WTC11 (cell line): ENCODE results near the gene ZMIZ2. TPM values are rescaled to one million over a fixed set of nuclear protein-coding genes. Genes with fewer than 3 reads are reported as not detected.

Experiments used
- ATAC-seq: fragments of 200-7000 bp; cut with Tn5 transposase; 2 replicates; pipeline ENCODE4 v1.10.0; 2021; ENCODE audit warnings: mild to moderate bottlenecking, moderate library complexity
- CTCF ChIA-PET: fragments of 300-600 bp; sonication (Branson Sonifier 250); formaldehyde crosslinking; loops from one replicate; lab custom pipeline; 2021; ENCODE audit warnings: antibody characterized with exemption; lab: Charles Lee
- POLR2A ChIA-PET: fragments of 350-600 bp; sonication (Branson Sonifier 250); formaldehyde crosslinking; loops from one replicate; lab custom pipeline; 2021; ENCODE audit warnings: antibody characterized with exemption; lab: Charles Lee
- DNase-seq: peaks from one replicate; pipeline ENCODE4 v3.0.0; 2021; ENCODE audit warnings: low spot score
- H3K27ac Mint-ChIP-seq: 2 replicates; pipeline ENCODE4 v1.8.0; 2021; ENCODE audit warnings: mixed read lengths
- H3K27me3 Mint-ChIP-seq: 2 replicates; pipeline ENCODE4 v1.8.0; 2021; ENCODE audit warnings: low read depth, mild to moderate bottlenecking, moderate library complexity, mixed read lengths
- H3K36me3 Mint-ChIP-seq: 2 replicates; pipeline ENCODE4 v1.8.0; 2021; ENCODE audit warnings: mixed read lengths
- H3K4me1 Mint-ChIP-seq: 2 replicates; pipeline ENCODE4 v1.8.0; 2022; ENCODE audit warnings: mixed read lengths
- H3K4me3 Mint-ChIP-seq: 2 replicates; pipeline ENCODE4 v1.8.0; 2021; ENCODE audit warnings: mild to moderate bottlenecking, moderate library complexity, mixed read lengths
- H3K9me3 Mint-ChIP-seq: 2 replicates; pipeline ENCODE4 v1.8.0; 2021; ENCODE audit warnings: mixed read lengths
- GABPB1 ChIP-seq: sonication (generic); formaldehyde crosslinking; IDR thresholded peaks from 2 replicates; pipeline ENCODE4 v1.8.1; 2023; ENCODE audit warnings: mild to moderate bottlenecking, missing genetic modification reagents
- JAZF1 ChIP-seq: fragments of 250-450 bp; sonication (Bioruptor Pico); IDR thresholded peaks from 2 replicates; pipeline ENCODE4 v1.9.0; 2021; ENCODE audit warnings: moderate library complexity, mild to moderate bottlenecking, inconsistent platforms
- RELA ChIP-seq: sonication (generic); formaldehyde crosslinking; IDR thresholded peaks from 2 replicates; pipeline ENCODE4 v1.8.1; 2022; ENCODE audit warnings: missing genetic modification reagents, mild to moderate bottlenecking, borderline replicate concordance
- TCF7 ChIP-seq: sonication (generic); formaldehyde crosslinking; IDR thresholded peaks from 2 replicates; pipeline ENCODE4 v1.8.0; 2022; ENCODE audit warnings: mild to moderate bottlenecking, low read depth, missing genetic modification reagents, moderate library complexity
- ZNF263 ChIP-seq: sonication (generic); formaldehyde crosslinking; IDR thresholded peaks from 2 replicates; pipeline ENCODE4 v1.8.1; 2022; ENCODE audit warnings: low read depth, mild to moderate bottlenecking, moderate library complexity, missing genetic modification reagents
- total RNA-seq: library from RNA; stranded (reverse); gene quantifications from 3 replicates; pipeline ENCODE4 v1.2.3, GENCODE V29; 2021
- TF ChIP-seq, protein P1 (sequence below): fragments of 250-450 bp; sonication (Bioruptor Pico); IDR thresholded peaks from 2 replicates; pipeline ENCODE4 v1.9.0; 2021; ENCODE audit warnings: mild to moderate bottlenecking
- TF ChIP-seq, protein P2 (sequence below): sonication (generic); formaldehyde crosslinking; IDR thresholded peaks from 2 replicates; pipeline ENCODE4 v1.8.1; 2022; ENCODE audit warnings: mild to moderate bottlenecking, moderate library complexity, missing genetic modification reagents
- TF ChIP-seq, protein P3 (sequence below): sonication (generic); formaldehyde crosslinking; IDR thresholded peaks from 2 replicates; pipeline ENCODE4 v1.8.0; 2023; ENCODE audit warnings: mild to moderate bottlenecking, missing genetic modification reagents
- TF ChIP-seq, protein P4 (sequence below): sonication (generic); formaldehyde crosslinking; IDR thresholded peaks from 2 replicates; pipeline ENCODE4 v1.8.1; 2022; ENCODE audit warnings: mild to moderate bottlenecking, missing genetic modification reagents, moderate library complexity, borderline replicate concordance
- TF ChIP-seq, protein P5 (sequence below): sonication (generic); formaldehyde crosslinking; IDR thresholded peaks from 2 replicates; pipeline ENCODE4 v1.8.1; 2022; ENCODE audit warnings: low read depth, mild to moderate bottlenecking, moderate library complexity, missing genetic modification reagents, borderline replicate concordance
- TF ChIP-seq, protein P6 (sequence below): sonication (generic); formaldehyde crosslinking; IDR thresholded peaks from 2 replicates; pipeline ENCODE4 v1.8.1; 2022; ENCODE audit warnings: low read depth, missing genetic modification reagents, borderline replicate concordance
- TF ChIP-seq, protein P7 (sequence below): sonication (generic); formaldehyde crosslinking; IDR thresholded peaks from 2 replicates; pipeline ENCODE4 v1.8.0; 2022; ENCODE audit warnings: missing genetic modification reagents

The ZMIZ2 gene
- total RNA-seq, 1 experiment from 2014 or later, result 102 TPM

DNA sequence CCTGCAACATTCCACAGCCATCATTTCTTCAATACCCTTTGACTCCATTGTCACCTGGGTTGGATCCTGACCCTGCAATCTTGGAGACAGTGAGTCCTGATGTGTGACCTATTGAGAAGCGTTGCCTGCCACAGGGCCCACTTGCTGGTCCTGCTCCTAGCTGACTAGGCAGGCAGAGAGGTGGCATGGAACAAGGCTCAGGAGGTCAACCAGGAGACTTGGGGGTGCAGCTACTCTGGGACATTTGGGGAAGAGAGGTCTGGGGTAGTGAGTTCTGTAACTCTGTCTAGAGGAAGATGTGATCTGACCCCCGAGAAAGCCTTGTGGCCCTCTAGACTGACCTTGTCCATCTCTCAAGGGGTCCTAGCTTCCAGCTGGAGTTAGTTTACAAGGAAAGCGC lies 1.8 kb downstream of the ZMIZ2 start:
- POLR2A ChIA-PET, result interaction anchor here (1.5 kb wide), 1 partner anchor 111 kb away, joined by 5 read pairs; no protein-coding TSS in a partner anchor

More for the DNA sequence above, 1.8 kb downstream of the ZMIZ2 start:
- H3K36me3 Mint-ChIP-seq, result peaks cover 12% of the 10 kb centered on the region
- H3K9me3 Mint-ChIP-seq, result no peaks in the 10 kb centered on the region
- DNase-seq, result no peak
- no peak overlapping the region for H3K27ac Mint-ChIP-seq
- no peaks in the 10 kb centered on the region; the same call in 1 of the 2 replicates for H3K27me3 Mint-ChIP-seq
- TF ChIP-seq, protein P1, sequence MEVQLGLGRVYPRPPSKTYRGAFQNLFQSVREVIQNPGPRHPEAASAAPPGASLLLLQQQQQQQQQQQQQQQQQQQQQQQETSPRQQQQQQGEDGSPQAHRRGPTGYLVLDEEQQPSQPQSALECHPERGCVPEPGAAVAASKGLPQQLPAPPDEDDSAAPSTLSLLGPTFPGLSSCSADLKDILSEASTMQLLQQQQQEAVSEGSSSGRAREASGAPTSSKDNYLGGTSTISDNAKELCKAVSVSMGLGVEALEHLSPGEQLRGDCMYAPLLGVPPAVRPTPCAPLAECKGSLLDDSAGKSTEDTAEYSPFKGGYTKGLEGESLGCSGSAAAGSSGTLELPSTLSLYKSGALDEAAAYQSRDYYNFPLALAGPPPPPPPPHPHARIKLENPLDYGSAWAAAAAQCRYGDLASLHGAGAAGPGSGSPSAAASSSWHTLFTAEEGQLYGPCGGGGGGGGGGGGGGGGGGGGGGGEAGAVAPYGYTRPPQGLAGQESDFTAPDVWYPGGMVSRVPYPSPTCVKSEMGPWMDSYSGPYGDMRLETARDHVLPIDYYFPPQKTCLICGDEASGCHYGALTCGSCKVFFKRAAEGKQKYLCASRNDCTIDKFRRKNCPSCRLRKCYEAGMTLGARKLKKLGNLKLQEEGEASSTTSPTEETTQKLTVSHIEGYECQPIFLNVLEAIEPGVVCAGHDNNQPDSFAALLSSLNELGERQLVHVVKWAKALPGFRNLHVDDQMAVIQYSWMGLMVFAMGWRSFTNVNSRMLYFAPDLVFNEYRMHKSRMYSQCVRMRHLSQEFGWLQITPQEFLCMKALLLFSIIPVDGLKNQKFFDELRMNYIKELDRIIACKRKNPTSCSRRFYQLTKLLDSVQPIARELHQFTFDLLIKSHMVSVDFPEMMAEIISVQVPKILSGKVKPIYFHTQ (CRISPR knock-in tag), result no peak
- TF ChIP-seq RELA (CRISPR knock-in tag) (no peak), GABPB1 (no peak), TCF7 (CRISPR knock-in tag) (no peak), JAZF1 (no peak), ZNF263 (CRISPR knock-in tag) (no peak)
- TF ChIP-seq, protein P2, sequence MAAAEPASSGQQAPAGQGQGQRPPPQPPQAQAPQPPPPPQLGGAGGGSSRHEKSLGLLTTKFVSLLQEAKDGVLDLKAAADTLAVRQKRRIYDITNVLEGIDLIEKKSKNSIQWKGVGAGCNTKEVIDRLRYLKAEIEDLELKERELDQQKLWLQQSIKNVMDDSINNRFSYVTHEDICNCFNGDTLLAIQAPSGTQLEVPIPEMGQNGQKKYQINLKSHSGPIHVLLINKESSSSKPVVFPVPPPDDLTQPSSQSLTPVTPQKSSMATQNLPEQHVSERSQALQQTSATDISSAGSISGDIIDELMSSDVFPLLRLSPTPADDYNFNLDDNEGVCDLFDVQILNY (CRISPR knock-in tag), result no peak
- TF ChIP-seq, protein P3, sequence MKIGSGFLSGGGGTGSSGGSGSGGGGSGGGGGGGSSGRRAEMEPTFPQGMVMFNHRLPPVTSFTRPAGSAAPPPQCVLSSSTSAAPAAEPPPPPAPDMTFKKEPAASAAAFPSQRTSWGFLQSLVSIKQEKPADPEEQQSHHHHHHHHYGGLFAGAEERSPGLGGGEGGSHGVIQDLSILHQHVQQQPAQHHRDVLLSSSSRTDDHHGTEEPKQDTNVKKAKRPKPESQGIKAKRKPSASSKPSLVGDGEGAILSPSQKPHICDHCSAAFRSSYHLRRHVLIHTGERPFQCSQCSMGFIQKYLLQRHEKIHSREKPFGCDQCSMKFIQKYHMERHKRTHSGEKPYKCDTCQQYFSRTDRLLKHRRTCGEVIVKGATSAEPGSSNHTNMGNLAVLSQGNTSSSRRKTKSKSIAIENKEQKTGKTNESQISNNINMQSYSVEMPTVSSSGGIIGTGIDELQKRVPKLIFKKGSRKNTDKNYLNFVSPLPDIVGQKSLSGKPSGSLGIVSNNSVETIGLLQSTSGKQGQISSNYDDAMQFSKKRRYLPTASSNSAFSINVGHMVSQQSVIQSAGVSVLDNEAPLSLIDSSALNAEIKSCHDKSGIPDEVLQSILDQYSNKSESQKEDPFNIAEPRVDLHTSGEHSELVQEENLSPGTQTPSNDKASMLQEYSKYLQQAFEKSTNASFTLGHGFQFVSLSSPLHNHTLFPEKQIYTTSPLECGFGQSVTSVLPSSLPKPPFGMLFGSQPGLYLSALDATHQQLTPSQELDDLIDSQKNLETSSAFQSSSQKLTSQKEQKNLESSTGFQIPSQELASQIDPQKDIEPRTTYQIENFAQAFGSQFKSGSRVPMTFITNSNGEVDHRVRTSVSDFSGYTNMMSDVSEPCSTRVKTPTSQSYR, result no peak
- TF ChIP-seq, protein P4, sequence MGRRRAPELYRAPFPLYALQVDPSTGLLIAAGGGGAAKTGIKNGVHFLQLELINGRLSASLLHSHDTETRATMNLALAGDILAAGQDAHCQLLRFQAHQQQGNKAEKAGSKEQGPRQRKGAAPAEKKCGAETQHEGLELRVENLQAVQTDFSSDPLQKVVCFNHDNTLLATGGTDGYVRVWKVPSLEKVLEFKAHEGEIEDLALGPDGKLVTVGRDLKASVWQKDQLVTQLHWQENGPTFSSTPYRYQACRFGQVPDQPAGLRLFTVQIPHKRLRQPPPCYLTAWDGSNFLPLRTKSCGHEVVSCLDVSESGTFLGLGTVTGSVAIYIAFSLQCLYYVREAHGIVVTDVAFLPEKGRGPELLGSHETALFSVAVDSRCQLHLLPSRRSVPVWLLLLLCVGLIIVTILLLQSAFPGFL (CRISPR knock-in tag), result no peak
- TF ChIP-seq, protein P5, sequence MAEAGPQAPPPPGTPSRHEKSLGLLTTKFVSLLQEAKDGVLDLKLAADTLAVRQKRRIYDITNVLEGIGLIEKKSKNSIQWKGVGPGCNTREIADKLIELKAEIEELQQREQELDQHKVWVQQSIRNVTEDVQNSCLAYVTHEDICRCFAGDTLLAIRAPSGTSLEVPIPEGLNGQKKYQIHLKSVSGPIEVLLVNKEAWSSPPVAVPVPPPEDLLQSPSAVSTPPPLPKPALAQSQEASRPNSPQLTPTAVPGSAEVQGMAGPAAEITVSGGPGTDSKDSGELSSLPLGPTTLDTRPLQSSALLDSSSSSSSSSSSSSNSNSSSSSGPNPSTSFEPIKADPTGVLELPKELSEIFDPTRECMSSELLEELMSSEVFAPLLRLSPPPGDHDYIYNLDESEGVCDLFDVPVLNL (CRISPR knock-in tag), result no peak
- TF ChIP-seq, protein P6, sequence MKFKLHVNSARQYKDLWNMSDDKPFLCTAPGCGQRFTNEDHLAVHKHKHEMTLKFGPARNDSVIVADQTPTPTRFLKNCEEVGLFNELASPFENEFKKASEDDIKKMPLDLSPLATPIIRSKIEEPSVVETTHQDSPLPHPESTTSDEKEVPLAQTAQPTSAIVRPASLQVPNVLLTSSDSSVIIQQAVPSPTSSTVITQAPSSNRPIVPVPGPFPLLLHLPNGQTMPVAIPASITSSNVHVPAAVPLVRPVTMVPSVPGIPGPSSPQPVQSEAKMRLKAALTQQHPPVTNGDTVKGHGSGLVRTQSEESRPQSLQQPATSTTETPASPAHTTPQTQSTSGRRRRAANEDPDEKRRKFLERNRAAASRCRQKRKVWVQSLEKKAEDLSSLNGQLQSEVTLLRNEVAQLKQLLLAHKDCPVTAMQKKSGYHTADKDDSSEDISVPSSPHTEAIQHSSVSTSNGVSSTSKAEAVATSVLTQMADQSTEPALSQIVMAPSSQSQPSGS (CRISPR knock-in tag), result no peak
- TF ChIP-seq, protein P7, sequence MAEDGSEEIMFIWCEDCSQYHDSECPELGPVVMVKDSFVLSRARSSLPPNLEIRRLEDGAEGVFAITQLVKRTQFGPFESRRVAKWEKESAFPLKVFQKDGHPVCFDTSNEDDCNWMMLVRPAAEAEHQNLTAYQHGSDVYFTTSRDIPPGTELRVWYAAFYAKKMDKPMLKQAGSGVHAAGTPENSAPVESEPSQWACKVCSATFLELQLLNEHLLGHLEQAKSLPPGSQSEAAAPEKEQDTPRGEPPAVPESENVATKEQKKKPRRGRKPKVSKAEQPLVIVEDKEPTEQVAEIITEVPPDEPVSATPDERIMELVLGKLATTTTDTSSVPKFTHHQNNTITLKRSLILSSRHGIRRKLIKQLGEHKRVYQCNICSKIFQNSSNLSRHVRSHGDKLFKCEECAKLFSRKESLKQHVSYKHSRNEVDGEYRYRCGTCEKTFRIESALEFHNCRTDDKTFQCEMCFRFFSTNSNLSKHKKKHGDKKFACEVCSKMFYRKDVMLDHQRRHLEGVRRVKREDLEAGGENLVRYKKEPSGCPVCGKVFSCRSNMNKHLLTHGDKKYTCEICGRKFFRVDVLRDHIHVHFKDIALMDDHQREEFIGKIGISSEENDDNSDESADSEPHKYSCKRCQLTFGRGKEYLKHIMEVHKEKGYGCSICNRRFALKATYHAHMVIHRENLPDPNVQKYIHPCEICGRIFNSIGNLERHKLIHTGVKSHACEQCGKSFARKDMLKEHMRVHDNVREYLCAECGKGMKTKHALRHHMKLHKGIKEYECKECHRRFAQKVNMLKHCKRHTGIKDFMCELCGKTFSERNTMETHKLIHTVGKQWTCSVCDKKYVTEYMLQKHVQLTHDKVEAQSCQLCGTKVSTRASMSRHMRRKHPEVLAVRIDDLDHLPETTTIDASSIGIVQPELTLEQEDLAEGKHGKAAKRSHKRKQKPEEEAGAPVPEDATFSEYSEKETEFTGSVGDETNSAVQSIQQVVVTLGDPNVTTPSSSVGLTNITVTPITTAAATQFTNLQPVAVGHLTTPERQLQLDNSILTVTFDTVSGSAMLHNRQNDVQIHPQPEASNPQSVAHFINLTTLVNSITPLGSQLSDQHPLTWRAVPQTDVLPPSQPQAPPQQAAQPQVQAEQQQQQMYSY (CRISPR knock-in tag), result no peak
- no peak for ATAC-seq
- H3K4me1 Mint-ChIP-seq, result peaks cover 46% of the 10 kb centered on the region
- peak overlapping the region; percentile 89 for H3K4me3 Mint-ChIP-seq
- CTCF ChIA-PET, result interaction anchor here (0.5 to 1.5 kb wide), 2 partner anchors 18 to 249 kb away, joined by 3 to 5 read pairs; no protein-coding TSS in a partner anchor
